C1 segment of cervical spinal cord (tissue), 14 donors: ENCODE data around the gene NAT14.

Experiments
- DNase-seq, 14 donors: peaks; one replicate each; lab custom pipeline; 2025; lab: John Stamatoyannopoulos, UW

The NAT14 gene

GRCh38 chr19:55535173-55535964 lies 50.4 kb downstream of the NAT14 start:
- no peak for DNase-seq

- no peak for DNase-seq
Measured at GRCh38 chr19:55535965-55536350, 51.0 kb downstream of the NAT14 start.

- DNase-seq, result no peak
Measured at GRCh38 chr19:55536366-55536765, 51.4 kb downstream of the NAT14 start.
